Fibroblast of lung (primary cell): ENCODE measurements around the gene WNT3A. TPM values are rescaled to one million over a fixed set of nuclear protein-coding genes. Genes with fewer than 3 reads are reported as not detected.

Source experiments
- DNase-seq, 2 donors: peaks; one replicate each; pipeline versions ENCODE4 v3.0.0 to v3.0.0-alpha.2; 2010; ENCODE audit warnings: low read depth in 2 of 2
- H2AFZ ChIP-seq: 2 replicates; pipeline ENCODE4 v1.5.1; 2012; ENCODE audit warnings: low read length, control low read depth, inconsistent platforms
- H3K27ac ChIP-seq: 2 replicates; pipeline ENCODE4 v1.5.1; 2011; ENCODE audit warnings: low read length, control low read depth; ENCODE audit not compliant: insufficient read depth
- H3K27me3 ChIP-seq: 2 replicates; pipeline ENCODE4 v1.5.1; 2011; ENCODE audit warnings: mild to moderate bottlenecking, low read length; ENCODE audit not compliant: control insufficient read depth, insufficient read depth
- H3K36me3 ChIP-seq: 2 replicates; pipeline ENCODE4 v1.5.1; 2011; ENCODE audit warnings: low read length; ENCODE audit not compliant: control insufficient read depth, insufficient read depth
- H3K4me1 ChIP-seq: 2 replicates; pipeline ENCODE4 v1.5.1; 2011; ENCODE audit warnings: low read length; ENCODE audit not compliant: control insufficient read depth, insufficient read depth; ENCODE audit errors: extremely low read depth
- H3K4me2 ChIP-seq: 2 replicates; pipeline ENCODE4 v1.5.1; 2011; ENCODE audit warnings: low read length, control low read depth; ENCODE audit not compliant: insufficient read depth; ENCODE audit errors: extremely low read depth
- H3K4me3 ChIP-seq, 4 experiments: fragments of 200-600 bp in 1 of 4; sonication (generic) in 1 of 4; replicated peaks in 1 of 4; 2 replicates each; pipeline ENCODE4 v1.5.1; 2011 to 2016; ENCODE audit warnings: low read length in 4 of 4, low read depth in 3 of 4, mild to moderate bottlenecking in 3 of 4, control low read depth in 2 of 4, inconsistent platforms in 1 of 4, mixed read lengths in 1 of 4; ENCODE audit not compliant: insufficient read depth in 1 of 4; ENCODE audit errors: control extremely low read depth in 1 of 4
- H3K79me2 ChIP-seq: 2 replicates; pipeline ENCODE4 v1.5.1; 2012; ENCODE audit warnings: mild to moderate bottlenecking, low read length, inconsistent platforms; ENCODE audit not compliant: control insufficient read depth, insufficient read depth
- H3K9ac ChIP-seq: 2 replicates; pipeline ENCODE4 v1.5.1; 2011; ENCODE audit warnings: mild to moderate bottlenecking, low read length, control low read depth; ENCODE audit not compliant: insufficient read depth
- H3K9me3 ChIP-seq: 2 replicates; pipeline ENCODE4 v1.5.1; 2012; ENCODE audit warnings: low read depth, low read length; ENCODE audit not compliant: control insufficient read depth, insufficient read depth
- H4K20me1 ChIP-seq: 2 replicates; pipeline ENCODE4 v1.5.1; 2011; ENCODE audit warnings: low read length; ENCODE audit not compliant: control insufficient read depth, insufficient read depth; ENCODE audit errors: extremely low read depth
- CTCF ChIP-seq, 2 donors: IDR thresholded peaks in 1 of 2; conservative IDR thresholded peaks in 1 of 2; 1 replicate in 1 of 2; 2 replicates in 1 of 2; pipeline ENCODE4 v1.5.1; 2011 to 2012; ENCODE audit warnings: low read length in 2 of 2, control low read depth in 1 of 2, inconsistent platforms in 1 of 2, low read depth in 1 of 2, mild to moderate bottlenecking in 1 of 2
- EZH2 ChIP-seq: IDR thresholded peaks from 2 replicates; pipeline ENCODE4 v1.5.1; 2012; ENCODE audit warnings: low read length, control low read depth, mild to moderate bottlenecking; ENCODE audit errors: missing control alignments
- polyA plus RNA-seq, 2 donors: library from polyadenylated mRNA; depleted of rRNA in 1 of 2; stranded (reverse) in 1 of 2; unstranded in 1 of 2; fragments of >200 nt; gene quantifications; 2 replicates each; pipeline ENCODE4 v1.2.1, GENCODE V29; 2011 to 2012; ENCODE audit warnings: missing spikeins in 1 of 2
- total RNA-seq: library from RNA; depleted of rRNA; stranded (reverse); fragments of >200 nt; gene quantifications from 2 replicates; pipeline ENCODE4 v1.2.1, GENCODE V29; 2014

Gene WNT3A
- total and polyA plus RNA-seq, 2 donors (not counting 1 experiment from before 2014, with no cell fraction given): not detected

- DNase-seq: no peak
- Histone ChIP-seq H3K9me3 (no peaks in the 10 kb centered on the region), H3K4me3 (no peak overlapping the region), H3K27ac (no peak overlapping the region), H4K20me1 (no peaks in the 10 kb centered on the region), H3K27me3 (peaks cover 3% of the 10 kb centered on the region), H3K4me2 (no peak overlapping the region), H3K4me1 (no peaks in the 10 kb centered on the region), H2AFZ (no peak overlapping the region), H3K79me2 (no peaks in the 10 kb centered on the region), H3K36me3 (no peaks in the 10 kb centered on the region), H3K9ac (no peak overlapping the region)
- no peak for TF ChIP-seq CTCF (conservative IDR thresholded peaks at IDR 0.05 in 1 of 2, IDR thresholded peaks at IDR 0.05 in 1 of 2; ENCODE audit: low read depth in 1 of 2, low read length in 2 of 2)
- no peak for TF ChIP-seq EZH2
Measured at GRCh38 chr1:228073061-228073856, 66.5 kb downstream of the WNT3A start.

GRCh38 chr1:228073857-228074545 is 67.2 kb downstream of the WNT3A start:
- H2AFZ ChIP-seq: no peak overlapping the region
- no peak overlapping the region for H3K4me2 ChIP-seq
- no peaks in the 10 kb centered on the region for H3K36me3 ChIP-seq
- H3K4me1 ChIP-seq: no peaks in the 10 kb centered on the region
- peak in 1 of 2 donors; percentile 13 for TF ChIP-seq CTCF (conservative IDR thresholded peaks at IDR 0.05 in 1 of 2, IDR thresholded peaks at IDR 0.05 in 1 of 2; ENCODE audit: low read depth in 1 of 2, low read length in 2 of 2)
- TF ChIP-seq EZH2: no peak
- no peaks in the 10 kb centered on the region for H4K20me1 ChIP-seq
- no peak overlapping the region for H3K9ac ChIP-seq
- H3K79me2 ChIP-seq: no peaks in the 10 kb centered on the region
- DNase-seq: no peak
- no peak overlapping the region for H3K4me3 ChIP-seq
- no peak overlapping the region for H3K27ac ChIP-seq
- no peaks in the 10 kb centered on the region for H3K9me3 ChIP-seq
- H3K27me3 ChIP-seq: peaks cover 3% of the 10 kb centered on the region

- Histone ChIP-seq H3K4me2 (no peak overlapping the region), H3K36me3 (no peaks in the 10 kb centered on the region), H4K20me1 (no peaks in the 10 kb centered on the region), H3K79me2 (peaks cover 3% of the 10 kb centered on the region), H3K27ac (no peak overlapping the region), H3K4me3 (no peak overlapping the region), H3K9me3 (no peaks in the 10 kb centered on the region), H3K27me3 (peaks cover 3% of the 10 kb centered on the region), H3K4me1 (no peaks in the 10 kb centered on the region), H3K9ac (no peak overlapping the region), H2AFZ (no peak overlapping the region)
- DNase-seq: no peak
- TF ChIP-seq EZH2: no peak
- no peak for TF ChIP-seq CTCF (conservative IDR thresholded peaks at IDR 0.05 in 1 of 2, IDR thresholded peaks at IDR 0.05 in 1 of 2; ENCODE audit: low read depth in 1 of 2, low read length in 2 of 2)
Measured at GRCh38 chr1:228074954-228075730, 68.3 kb downstream of the WNT3A start.
